ENCODE data around the gene WWP2.

Gene WWP2

GRCh38 chr16:69859105-69859989 lies 97.2 kb downstream of the WWP2 start:
- DNase-seq, result no peak

GRCh38 chr16:69860233-69861231 lies 98.4 kb downstream of the WWP2 start:
- no peak for DNase-seq

- DNase-seq, result peak; percentile 62
Measured at GRCh38 chr16:69861292-69862030, 99.3 kb downstream of the WWP2 start.

GRCh38 chr16:69863401-69864281 lies 101.5 kb downstream of the WWP2 start:
- DNase-seq, result no peak

GRCh38 chr16:69865701-69866100 lies 103.6 kb downstream of the WWP2 start:
- peak; percentile 55 for DNase-seq

GRCh38 chr16:69867784-69868560 lies 105.8 kb downstream of the WWP2 start:
- DNase-seq, result no peak

- DNase-seq, result no peak
Measured at GRCh38 chr16:69870761-69871160, 108.6 kb downstream of the WWP2 start.

- no peak for DNase-seq
Measured at GRCh38 chr16:69871708-69872107, 109.6 kb downstream of the WWP2 start.

- no peak for DNase-seq
Measured at GRCh38 chr16:69872888-69873287, 110.8 kb downstream of the WWP2 start.

- DNase-seq, result no peak
Measured at GRCh38 chr16:69873783-69874182, 111.7 kb downstream of the WWP2 start.

- no peak for DNase-seq
Measured at GRCh38 chr16:69874271-69874670, 112.1 kb downstream of the WWP2 start.

GRCh38 chr16:69880640-69881133 lies 118.6 kb downstream of the WWP2 start:
- DNase-seq, result peak; percentile 44

- DNase-seq, result no peak
Measured at GRCh38 chr16:69881141-69881540, 119.0 kb downstream of the WWP2 start.

- DNase-seq, result no peak
Measured at GRCh38 chr16:69883744-69884143, 121.6 kb downstream of the WWP2 start.

GRCh38 chr16:69885722-69886121 lies 123.6 kb downstream of the WWP2 start:
- no peak for DNase-seq

- no peak for DNase-seq
Measured at GRCh38 chr16:69886726-69887125, 124.6 kb downstream of the WWP2 start.

GRCh38 chr16:69888005-69888590 lies 126.0 kb downstream of the WWP2 start:
- DNase-seq, result no peak

GRCh38 chr16:69889295-69889964 lies 127.3 kb downstream of the WWP2 start:
- DNase-seq, result no peak

GRCh38 chr16:69890114-69890891 lies 128.2 kb downstream of the WWP2 start:
- peak; percentile 71 for DNase-seq

All from fibroblast of skin of right biceps (primary cell).